GM19099 (cell line): ENCODE data around the gene ABCB8.

ENCODE experiments used
- POLR2A ChIP-seq: IDR thresholded peaks from 3 replicates; pipeline ENCODE4 v1.6.1; 2011; ENCODE audit warnings: low read depth; ENCODE audit not compliant: insufficient read length; ENCODE audit errors: extremely low read depth

Gene ABCB8

DNA sequence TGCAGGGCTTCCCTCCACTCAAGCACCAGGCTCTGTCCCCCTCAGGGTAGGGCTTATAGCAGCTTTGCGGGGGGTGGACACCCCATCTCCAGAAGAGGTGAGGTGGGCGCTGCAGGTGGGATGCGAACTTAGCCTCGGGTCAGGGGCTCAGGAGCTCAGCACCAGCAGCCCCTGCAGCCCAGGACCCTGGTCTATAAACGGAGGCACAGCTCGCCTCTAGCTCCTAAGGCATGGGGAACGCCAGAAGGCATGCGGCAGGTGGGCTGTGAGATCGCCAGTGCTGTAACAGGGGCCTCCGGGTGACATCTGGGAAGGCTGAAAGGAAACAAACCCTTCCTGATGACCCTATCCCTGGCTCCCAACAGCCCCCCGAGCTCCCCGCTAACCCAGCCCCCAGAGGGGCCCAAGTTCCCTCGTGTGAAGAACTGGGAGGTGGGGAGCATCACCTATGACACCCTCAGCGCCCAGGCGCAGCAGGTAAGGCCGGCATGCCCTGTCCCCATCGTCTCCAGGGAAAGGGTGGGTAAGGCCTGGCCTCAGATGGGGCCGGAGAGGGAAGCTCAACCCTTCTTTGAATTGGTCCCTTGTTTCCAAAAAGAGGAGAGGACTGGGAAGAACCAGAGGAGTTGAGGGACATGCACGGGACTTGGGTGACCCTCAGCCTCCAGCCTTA lies 33.3 kb upstream of the ABCB8 start:
- no peak for TF ChIP-seq POLR2A

- no peak for TF ChIP-seq POLR2A
Observed at GRCh38 chr7:150996376-150997074, 31.7 kb upstream of the ABCB8 start.

- TF ChIP-seq POLR2A, result no peak
Observed at GRCh38 chr7:150997075-150997511, 31.2 kb upstream of the ABCB8 start.

GRCh38 chr7:150997817-150998216 lies 30.4 kb upstream of the ABCB8 start:
- no peak for TF ChIP-seq POLR2A

DNA sequence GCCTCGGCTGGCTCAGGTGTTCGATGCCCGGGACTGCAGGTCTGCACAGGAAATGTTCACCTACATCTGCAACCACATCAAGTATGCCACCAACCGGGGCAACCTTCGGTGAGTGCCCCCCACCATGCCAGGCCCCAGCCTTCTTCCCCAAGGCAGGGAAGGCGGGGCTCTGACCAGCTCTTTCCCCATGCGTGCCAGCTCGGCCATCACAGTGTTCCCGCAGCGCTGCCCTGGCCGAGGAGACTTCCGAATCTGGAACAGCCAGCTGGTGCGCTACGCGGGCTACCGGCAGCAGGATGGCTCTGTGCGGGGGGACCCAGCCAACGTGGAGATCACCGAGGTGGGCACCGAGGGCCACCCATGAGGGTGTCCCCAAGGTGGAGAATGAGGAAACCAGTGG lies 29.9 kb upstream of the ABCB8 start:
- TF ChIP-seq POLR2A, result no peak

DNA sequence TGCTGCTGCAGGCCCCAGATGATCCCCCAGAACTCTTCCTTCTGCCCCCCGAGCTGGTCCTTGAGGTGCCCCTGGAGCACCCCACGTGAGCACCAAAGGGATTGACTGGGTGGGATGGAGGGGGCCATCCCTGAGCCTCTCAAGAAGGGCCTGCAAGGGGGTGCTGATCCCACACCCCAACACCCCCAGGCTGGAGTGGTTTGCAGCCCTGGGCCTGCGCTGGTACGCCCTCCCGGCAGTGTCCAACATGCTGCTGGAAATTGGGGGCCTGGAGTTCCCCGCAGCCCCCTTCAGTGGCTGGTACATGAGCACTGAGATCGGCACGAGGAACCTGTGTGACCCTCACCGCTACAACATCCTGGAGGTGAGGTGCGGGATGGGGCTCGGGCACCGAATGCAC lies 29.2 kb upstream of the ABCB8 start:
- TF ChIP-seq POLR2A, result no peak

GRCh38 chr7:150999497-151000230 lies 28.6 kb upstream of the ABCB8 start:
- TF ChIP-seq POLR2A, result no peak

DNA sequence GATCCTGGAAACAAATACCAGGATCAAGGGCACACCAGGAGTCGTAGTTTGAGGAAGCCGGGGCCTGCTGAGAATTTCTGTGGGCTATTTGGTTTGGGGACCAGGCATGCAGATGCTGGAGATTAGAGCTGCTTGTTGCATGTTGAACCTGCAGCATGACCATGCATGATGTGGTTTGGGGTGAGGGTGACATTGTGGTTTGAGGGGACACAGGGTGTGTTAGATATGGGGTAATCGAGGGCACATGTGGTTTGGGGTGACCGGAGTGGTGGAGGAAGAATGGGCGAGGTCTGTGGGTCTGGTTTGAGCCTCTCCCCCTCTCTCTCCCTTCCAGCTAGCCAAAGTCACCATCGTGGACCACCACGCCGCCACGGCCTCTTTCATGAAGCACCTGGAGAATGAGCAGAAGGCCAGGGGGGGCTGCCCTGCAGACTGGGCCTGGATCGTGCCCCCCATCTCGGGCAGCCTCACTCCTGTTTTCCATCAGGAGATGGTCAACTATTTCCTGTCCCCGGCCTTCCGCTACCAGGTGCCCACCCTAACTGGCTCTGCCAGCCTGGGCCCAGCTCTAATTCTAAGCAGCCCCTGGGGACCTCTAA lies 27.3 kb upstream of the ABCB8 start:
- no peak for TF ChIP-seq POLR2A

- TF ChIP-seq POLR2A, result no peak
Observed at GRCh38 chr7:151001546-151001945, 26.7 kb upstream of the ABCB8 start.

- TF ChIP-seq POLR2A, result no peak
Observed at GRCh38 chr7:151003572-151003971, 24.7 kb upstream of the ABCB8 start.

- no peak for TF ChIP-seq POLR2A
Observed at GRCh38 chr7:151005566-151005965, 22.7 kb upstream of the ABCB8 start.

DNA sequence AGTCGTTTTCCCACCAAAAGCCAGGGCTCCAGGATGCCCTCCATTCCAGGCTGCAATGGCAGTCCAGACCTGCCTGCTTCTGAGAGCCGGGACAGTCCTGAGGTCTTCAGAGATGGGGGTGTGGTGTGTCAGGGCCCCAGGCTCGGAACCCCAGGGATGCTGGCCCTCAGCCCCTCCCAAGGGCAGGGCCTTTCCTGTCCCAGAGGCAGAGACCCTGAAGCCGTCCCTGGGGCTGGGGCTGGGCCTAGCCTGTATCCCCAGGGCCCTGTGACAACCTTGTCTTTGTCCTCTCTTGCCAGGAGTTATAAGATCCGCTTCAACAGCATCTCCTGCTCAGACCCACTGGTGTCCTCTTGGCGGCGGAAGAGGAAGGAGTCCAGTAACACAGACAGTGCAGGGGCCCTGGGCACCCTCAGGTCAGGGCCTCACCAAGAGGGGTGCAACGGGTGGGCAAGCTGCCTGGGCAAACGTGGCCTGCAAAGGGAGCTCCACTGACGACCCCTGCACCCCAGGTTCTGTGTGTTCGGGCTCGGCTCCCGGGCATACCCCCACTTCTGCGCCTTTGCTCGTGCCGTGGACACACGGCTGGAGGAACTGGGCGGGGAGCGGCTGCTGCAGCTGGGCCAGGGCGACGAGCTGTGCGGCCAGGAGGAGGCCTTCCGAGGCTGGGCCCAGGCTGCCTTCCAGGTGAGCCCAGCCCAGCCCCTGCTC lies 21.5 kb upstream of the ABCB8 start:
- TF ChIP-seq POLR2A, result no peak

- TF ChIP-seq POLR2A, result no peak
Observed at GRCh38 chr7:151007469-151007898, 20.8 kb upstream of the ABCB8 start.

DNA sequence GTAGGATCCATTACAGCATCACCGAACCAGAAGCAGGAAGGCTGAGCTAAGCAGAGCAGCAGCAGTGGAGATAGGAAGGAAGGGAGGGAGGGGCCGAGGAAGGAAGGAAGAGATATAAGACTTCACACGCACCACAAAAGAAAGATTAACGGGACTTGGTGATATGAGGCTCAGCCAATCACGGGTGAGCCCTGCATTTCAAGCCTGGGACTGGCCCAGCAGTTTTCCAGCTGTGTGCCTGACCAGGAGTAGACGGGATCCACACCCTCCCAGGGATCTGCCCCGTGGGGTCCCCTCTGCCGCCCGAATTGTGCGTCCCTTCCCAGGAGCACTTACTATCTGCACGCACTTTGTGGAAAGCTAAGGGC lies 20.1 kb upstream of the ABCB8 start:
- TF ChIP-seq POLR2A, result no peak

DNA sequence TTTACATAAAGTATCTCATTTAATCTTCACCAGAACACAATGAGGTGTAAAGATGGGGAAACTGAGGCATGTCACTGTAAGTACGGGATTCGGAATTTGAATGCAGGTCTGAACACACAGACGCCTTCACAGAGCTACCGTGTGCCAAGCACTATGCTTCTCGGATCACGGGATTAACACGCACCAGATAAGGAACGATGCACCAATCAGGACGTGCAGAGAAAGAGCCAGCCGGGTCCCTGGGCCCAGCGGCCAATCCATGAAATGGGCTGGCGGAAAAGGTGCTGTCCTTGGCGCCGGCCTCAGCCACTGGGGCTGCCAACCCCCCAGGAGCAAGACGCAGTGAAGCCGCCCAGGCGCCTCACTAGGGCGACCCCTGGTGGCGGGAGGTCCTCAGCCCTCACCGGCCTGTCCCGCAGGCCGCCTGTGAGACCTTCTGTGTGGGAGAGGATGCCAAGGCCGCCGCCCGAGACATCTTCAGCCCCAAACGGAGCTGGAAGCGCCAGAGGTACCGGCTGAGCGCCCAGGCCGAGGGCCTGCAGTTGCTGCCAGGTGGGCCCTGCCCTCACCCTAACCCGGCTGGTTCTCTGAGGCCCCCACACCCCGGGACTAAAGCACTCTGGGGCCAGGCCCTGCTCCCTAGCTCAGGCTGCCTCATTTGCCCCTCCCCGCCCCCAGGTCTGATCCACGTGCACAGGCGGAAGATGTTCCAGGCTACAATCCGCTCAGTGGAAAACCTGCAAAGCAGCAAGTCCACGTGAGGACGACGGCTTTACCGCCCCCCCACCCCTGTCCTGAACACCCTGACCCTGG lies 19.5 kb upstream of the ABCB8 start:
- TF ChIP-seq POLR2A, result no peak
